Measurements from ENCODE around the gene CLCN3. TPM values are rescaled to one million over a fixed set of nuclear protein-coding genes. Genes with fewer than 3 reads are reported as not detected.
"Not testable (repeated sequence)": the region's sequence is repeated elsewhere in the genome, so short reads cannot be mapped to it uniquely, and the experiment has no call there.

The CLCN3 gene
- total RNA-seq: 10 to 100 TPM; 36.4 to 43.8 TPM
- 34.4 TPM for polyA plus RNA-seq (2013, experiment 1 of 2)
- polyA plus RNA-seq (2013, experiment 2 of 2): 33.2 TPM
- long read RNA-seq, experiment 1, full-length matches to known transcripts: 2 of 11 reads
- long read RNA-seq, experiment 1, partial matches to known transcripts: 8 of 11 reads
- long read RNA-seq, experiment 1, other reads (novel, unspliced or antisense): 1 of 11 reads
- long read RNA-seq, experiment 2, full-length matches to known transcripts: 50 of 77 reads
- long read RNA-seq, experiment 2, partial matches to known transcripts: 24 of 77 reads
- long read RNA-seq, experiment 2, other reads (novel, unspliced or antisense): 3 of 77 reads
- long read RNA-seq, experiment 3, full-length matches to known transcripts: 110 of 141 reads
- long read RNA-seq, experiment 3, partial matches to known transcripts: 11 of 141 reads
- long read RNA-seq, experiment 3, other reads (novel, unspliced or antisense): 20 of 141 reads
- long read RNA-seq, experiment 4, full-length matches to known transcripts: 1 of 4 reads
- long read RNA-seq, experiment 4, partial matches to known transcripts: 0 of 4 reads
- long read RNA-seq, experiment 4, other reads (novel, unspliced or antisense): 3 of 4 reads

DNA sequence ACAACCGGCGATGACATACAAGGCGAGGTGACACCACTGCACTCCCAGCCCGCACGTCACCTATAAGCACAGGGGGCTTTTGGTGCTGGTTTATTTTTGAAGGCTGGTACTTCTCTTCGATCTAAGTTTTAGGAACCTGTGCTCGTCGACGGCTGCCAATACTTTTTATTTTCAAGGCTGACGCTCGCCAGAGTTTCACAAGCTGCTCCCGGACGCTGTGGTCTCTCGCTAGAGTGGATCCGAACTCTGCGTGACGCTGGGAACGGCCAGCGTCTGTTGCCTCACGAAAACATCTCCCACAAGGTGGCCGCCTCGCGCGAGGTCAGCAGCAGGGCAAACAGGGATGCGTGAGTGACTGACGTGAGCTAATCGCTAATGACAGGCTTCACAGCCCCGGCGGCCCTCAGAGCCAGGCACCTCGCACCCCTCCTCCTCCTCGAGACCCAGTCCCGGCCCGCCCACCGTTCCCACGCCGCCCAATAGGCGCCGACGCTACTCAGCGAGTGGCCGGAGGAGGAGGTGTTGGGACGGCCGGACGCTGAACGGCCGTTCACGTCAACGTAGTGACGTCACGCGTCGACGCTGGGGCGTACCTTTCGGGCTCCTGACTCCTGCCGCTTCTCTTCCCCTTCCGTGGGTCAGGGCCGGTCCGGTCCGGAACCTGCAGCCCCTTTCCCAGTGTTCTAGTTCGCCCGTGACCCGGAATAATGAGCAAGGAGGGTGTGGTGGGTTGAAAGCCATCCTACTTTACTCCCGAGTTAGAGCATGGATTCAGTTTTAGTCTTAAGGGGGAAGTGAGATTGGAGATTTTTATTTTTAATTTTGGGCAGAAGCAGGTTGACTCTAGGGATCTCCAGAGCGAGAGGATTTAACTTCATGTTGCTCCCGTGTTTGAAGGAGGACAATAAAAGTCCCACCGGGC, at the start of gene CLCN3:
CLCN3 (plus strand) TSS at position 621 of the 922 bp plus-strand sequence. CDS start 15,351 bp downstream, outside the sequence.
- no peaks in the 10 kb centered on the region for H3K27me3 Mint-ChIP-seq (ENCODE audit: insufficient read depth)
- TF ChIP-seq, protein P1, sequence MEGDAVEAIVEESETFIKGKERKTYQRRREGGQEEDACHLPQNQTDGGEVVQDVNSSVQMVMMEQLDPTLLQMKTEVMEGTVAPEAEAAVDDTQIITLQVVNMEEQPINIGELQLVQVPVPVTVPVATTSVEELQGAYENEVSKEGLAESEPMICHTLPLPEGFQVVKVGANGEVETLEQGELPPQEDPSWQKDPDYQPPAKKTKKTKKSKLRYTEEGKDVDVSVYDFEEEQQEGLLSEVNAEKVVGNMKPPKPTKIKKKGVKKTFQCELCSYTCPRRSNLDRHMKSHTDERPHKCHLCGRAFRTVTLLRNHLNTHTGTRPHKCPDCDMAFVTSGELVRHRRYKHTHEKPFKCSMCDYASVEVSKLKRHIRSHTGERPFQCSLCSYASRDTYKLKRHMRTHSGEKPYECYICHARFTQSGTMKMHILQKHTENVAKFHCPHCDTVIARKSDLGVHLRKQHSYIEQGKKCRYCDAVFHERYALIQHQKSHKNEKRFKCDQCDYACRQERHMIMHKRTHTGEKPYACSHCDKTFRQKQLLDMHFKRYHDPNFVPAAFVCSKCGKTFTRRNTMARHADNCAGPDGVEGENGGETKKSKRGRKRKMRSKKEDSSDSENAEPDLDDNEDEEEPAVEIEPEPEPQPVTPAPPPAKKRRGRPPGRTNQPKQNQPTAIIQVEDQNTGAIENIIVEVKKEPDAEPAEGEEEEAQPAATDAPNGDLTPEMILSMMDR (conservative IDR thresholded peaks at IDR 0.05): no peak
- H3K27ac Mint-ChIP-seq: peak within 1 kb of the TSS; percentile 99
- no peaks in the 10 kb centered on the region for H3K9me3 ChIP-seq (ENCODE audit: control insufficient read depth, low read length)
- peaks cover 13% of the 10 kb centered on the region for H3K4me1 Mint-ChIP-seq
- H3K4me1 ChIP-seq (ENCODE audit: control insufficient read depth, insufficient read depth, low read length): no peaks in the 10 kb centered on the region
- no peaks in the 10 kb centered on the region for H3K9me3 Mint-ChIP-seq
- H3K4me3 Mint-ChIP-seq: peak within 1 kb of the TSS; percentile 96
- H3K36me3 Mint-ChIP-seq (ENCODE audit: low read depth): no peaks in the 10 kb centered on the region
- peak within 1 kb of the TSS; percentile 98 for H3K9ac ChIP-seq (ENCODE audit: extremely low read depth, low read length, poor library complexity, severe bottlenecking)
- peak; percentile 99 for DNase-seq
- H3K27me3 ChIP-seq (ENCODE audit: control insufficient read depth, insufficient read depth, low read length, poor library complexity, severe bottlenecking): no peaks in the 10 kb centered on the region
- peak within 1 kb of the TSS; percentile 98 for H3K4me3 ChIP-seq (ENCODE audit: low read length)
- WGBS, 2 experiments (ENCODE audit: insufficient coverage in 1 of 2, insufficient read length in 1 of 2): 0 to 1% methylated on average over 30 to 67 of the region's 67 CpGs
- peak within 1 kb of the TSS; percentile 57 for H3K27ac ChIP-seq (ENCODE audit: low read depth, low read length)
- no peaks in the 10 kb centered on the region for H3K36me3 ChIP-seq (ENCODE audit: control insufficient read depth, insufficient read depth, low read length)

DNA sequence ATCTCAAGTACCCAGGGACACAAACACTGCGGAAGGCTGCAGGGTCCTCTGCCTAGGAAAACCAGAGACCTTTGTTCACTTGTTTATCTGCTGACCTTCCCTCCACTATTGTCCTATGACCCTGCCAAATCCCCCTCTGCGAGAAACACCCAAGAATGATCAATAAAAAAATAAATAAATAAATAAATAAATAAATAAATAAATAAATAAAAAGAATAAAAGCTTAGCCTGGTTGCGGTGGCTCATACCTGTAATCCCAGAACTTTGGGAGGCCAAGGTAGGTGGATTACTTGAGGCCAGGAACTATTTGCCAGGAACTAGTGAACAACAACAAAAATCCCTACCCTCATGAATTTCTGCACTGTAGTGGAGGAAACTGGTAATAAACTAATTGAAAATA, 49.4 kb upstream of the CLCN3 start:
- H3K9ac ChIP-seq (ENCODE audit: extremely low read depth, low read length, poor library complexity, severe bottlenecking); H3K4me1 Mint-ChIP-seq; H3K27ac Mint-ChIP-seq; DNase-seq; H3K27me3 ChIP-seq (ENCODE audit: control insufficient read depth, insufficient read depth, low read length, poor library complexity, severe bottlenecking); H3K27me3 Mint-ChIP-seq (ENCODE audit: insufficient read depth); H3K27ac ChIP-seq (ENCODE audit: low read depth, low read length); H3K36me3 ChIP-seq (ENCODE audit: control insufficient read depth, insufficient read depth, low read length); H3K4me1 ChIP-seq (ENCODE audit: control insufficient read depth, insufficient read depth, low read length); H3K9me3 ChIP-seq (ENCODE audit: control insufficient read depth, low read length); H3K4me3 Mint-ChIP-seq; H3K4me3 ChIP-seq (ENCODE audit: low read length): not testable (repeated sequence)
- peaks cover 13% of the 10 kb centered on the region for H3K9me3 Mint-ChIP-seq
- H3K36me3 Mint-ChIP-seq (ENCODE audit: low read depth): peaks cover 38% of the 10 kb centered on the region
- 89% methylated on average over 1 of the region's 3 CpGs; no CpG with 5 or more reads in 1 of the 2 experiments for WGBS, 2 experiments (ENCODE audit: insufficient coverage in 1 of 2, insufficient read length in 1 of 2)

DNA sequence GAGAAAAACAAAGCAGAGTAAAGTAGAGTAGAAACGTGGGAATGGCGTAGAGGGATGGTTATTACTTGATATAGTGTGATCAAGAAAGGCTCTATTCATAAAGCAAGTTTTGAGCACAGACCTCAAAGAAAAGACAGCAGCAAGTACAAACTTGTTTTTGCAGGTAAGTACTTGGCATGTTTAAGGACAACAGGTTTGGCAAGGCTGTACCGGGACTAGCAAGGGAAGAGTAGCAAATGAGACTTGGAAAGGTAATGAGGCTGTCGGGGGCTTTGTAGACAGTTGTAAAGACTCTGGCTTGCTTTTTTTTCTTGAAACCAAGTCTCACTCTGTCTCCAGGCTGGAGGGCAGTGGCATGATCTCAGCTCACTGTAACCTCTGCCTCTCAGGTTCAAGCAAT, 48.9 kb upstream of the CLCN3 start:
- Mint-ChIP-seq H3K36me3 (ENCODE audit: low read depth) (peaks cover 41% of the 10 kb centered on the region), H3K27me3 (ENCODE audit: insufficient read depth) (no peaks in the 10 kb centered on the region), H3K27ac (no peak overlapping the region), H3K4me3 (no peak overlapping the region), H3K4me1 (no peaks in the 10 kb centered on the region), H3K9me3 (peaks cover 13% of the 10 kb centered on the region)
- Histone ChIP-seq H3K9me3 (ENCODE audit: control insufficient read depth, low read length) (no peaks in the 10 kb centered on the region), H3K27ac (ENCODE audit: low read depth, low read length) (no peak overlapping the region), H3K4me1 (ENCODE audit: control insufficient read depth, insufficient read depth, low read length) (no peaks in the 10 kb centered on the region), H3K9ac (ENCODE audit: extremely low read depth, low read length, poor library complexity, severe bottlenecking) (no peak overlapping the region), H3K27me3 (ENCODE audit: control insufficient read depth, insufficient read depth, low read length, poor library complexity, severe bottlenecking) (no peaks in the 10 kb centered on the region), H3K4me3 (ENCODE audit: low read length) (no peak overlapping the region), H3K36me3 (ENCODE audit: control insufficient read depth, insufficient read depth, low read length) (peaks cover 10% of the 10 kb centered on the region)
- no peak for DNase-seq
- TF ChIP-seq, protein P1 (conservative IDR thresholded peaks at IDR 0.05): no peak
- 98 to 100% methylated on average over 3 to 4 of the region's 4 CpGs for WGBS, 2 experiments (ENCODE audit: insufficient coverage in 1 of 2, insufficient read length in 1 of 2)
